ENCODE measurements around the gene SMIM5.

- TF ChIP-seq, protein P1, sequence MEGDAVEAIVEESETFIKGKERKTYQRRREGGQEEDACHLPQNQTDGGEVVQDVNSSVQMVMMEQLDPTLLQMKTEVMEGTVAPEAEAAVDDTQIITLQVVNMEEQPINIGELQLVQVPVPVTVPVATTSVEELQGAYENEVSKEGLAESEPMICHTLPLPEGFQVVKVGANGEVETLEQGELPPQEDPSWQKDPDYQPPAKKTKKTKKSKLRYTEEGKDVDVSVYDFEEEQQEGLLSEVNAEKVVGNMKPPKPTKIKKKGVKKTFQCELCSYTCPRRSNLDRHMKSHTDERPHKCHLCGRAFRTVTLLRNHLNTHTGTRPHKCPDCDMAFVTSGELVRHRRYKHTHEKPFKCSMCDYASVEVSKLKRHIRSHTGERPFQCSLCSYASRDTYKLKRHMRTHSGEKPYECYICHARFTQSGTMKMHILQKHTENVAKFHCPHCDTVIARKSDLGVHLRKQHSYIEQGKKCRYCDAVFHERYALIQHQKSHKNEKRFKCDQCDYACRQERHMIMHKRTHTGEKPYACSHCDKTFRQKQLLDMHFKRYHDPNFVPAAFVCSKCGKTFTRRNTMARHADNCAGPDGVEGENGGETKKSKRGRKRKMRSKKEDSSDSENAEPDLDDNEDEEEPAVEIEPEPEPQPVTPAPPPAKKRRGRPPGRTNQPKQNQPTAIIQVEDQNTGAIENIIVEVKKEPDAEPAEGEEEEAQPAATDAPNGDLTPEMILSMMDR (IDR thresholded peaks at IDR 0.05) = no peak
- TF ChIP-seq POLR2AphosphoS5 (IDR thresholded peaks at IDR 0.05) (no peak), EP300 (IDR thresholded peaks at IDR 0.05) (no peak)
Measured at GRCh38 chr17:75594499-75595283, 38.5 kb upstream of the SMIM5 start.
